ENCODE data around the gene HOXB8. TPM values are rescaled to one million over a fixed set of nuclear protein-coding genes. Genes with fewer than 3 reads are reported as not detected.

HOXB8 gene
- total RNA-seq, 2 donors from 2014 or later: not detected

DNA sequence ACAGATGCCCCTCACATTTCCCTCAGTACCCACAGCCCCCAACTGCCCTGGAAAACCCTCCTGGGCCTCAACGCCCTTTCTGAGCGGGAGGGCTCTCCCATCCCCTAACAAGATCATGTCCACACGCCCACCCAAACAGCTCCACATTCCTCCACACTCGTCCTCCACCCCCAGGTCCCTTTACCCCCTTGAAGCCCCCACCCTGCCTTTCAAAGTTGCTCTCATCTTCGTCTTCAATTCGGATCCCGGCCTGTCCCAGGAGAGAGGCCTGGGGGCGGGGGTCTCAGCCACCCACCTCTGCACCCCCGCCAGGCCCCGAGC is 51.3 kb downstream of the HOXB8 start:
- H3K4me1 Mint-ChIP-seq (ENCODE audit: low read depth): peaks cover 4% of the 10 kb centered on the region
- no peaks in the 10 kb centered on the region for H3K9me3 Mint-ChIP-seq
- ATAC-seq (replicated peaks in 1 of 2) (no peak), DNase-seq (no peak)
- no peaks in the 10 kb centered on the region for H3K36me3 Mint-ChIP-seq (ENCODE audit: insufficient read depth in 2 of 2)
- no peak overlapping the region for H3K27ac Mint-ChIP-seq
- H3K27me3 Mint-ChIP-seq (ENCODE audit: low read depth): peaks cover 13% of the 10 kb centered on the region
- H3K4me3 Mint-ChIP-seq: peak overlapping the region in 1 of 2 donors; percentile 35

DNA sequence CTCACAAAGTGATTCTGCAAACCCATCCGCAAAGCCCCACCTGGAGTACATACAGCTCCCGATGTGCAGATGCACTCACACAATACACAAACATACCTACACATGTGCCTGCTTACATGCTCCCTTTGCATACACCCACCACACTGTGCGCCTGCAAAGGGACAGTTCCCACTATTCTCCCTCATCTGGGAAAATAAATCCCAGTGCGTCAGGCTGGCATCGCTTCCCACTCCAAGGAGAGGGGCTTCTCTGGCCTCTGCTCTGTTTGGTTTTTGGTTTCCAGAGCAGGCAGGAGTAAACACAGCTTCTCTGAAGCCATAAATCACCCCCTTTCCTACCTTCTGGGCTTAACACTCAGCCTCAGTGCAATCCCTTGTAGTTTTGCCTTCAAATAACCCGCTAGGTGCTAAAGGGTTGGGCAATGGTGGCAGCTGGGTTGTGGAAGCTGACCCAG is 51.7 kb downstream of the HOXB8 start:
- no peaks in the 10 kb centered on the region for H3K9me3 Mint-ChIP-seq
- H3K4me1 Mint-ChIP-seq (ENCODE audit: low read depth): peaks cover 2% of the 10 kb centered on the region
- no peak for ATAC-seq (replicated peaks in 1 of 2)
- no peak for DNase-seq
- H3K27ac Mint-ChIP-seq: no peak overlapping the region
- peaks cover 13% of the 10 kb centered on the region for H3K27me3 Mint-ChIP-seq (ENCODE audit: low read depth)
- H3K36me3 Mint-ChIP-seq (ENCODE audit: insufficient read depth in 2 of 2): no peaks in the 10 kb centered on the region
- peak overlapping the region in 1 of 2 donors; percentile 35 for H3K4me3 Mint-ChIP-seq

DNA sequence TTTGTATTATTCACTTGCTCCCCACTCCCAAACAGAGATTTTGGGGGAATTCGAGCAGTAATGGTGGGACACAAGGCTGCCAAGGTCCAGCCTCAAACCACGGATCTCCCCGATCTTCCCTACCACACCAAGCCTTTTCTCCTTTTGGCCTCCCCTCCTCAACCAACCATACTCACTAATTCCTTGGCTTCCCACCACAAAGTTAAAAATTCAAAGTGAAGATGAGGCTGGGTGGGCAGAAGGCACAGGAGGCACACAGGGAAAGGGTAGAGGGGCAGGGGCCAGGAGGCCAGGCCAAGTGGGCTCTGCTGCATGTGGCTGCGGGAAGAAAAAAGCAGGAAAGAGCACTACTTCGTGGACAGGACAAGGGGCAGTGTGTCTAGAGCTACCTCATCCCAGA is 52.2 kb downstream of the HOXB8 start:
- H3K9me3 Mint-ChIP-seq: no peaks in the 10 kb centered on the region

More for the DNA sequence above, 52.2 kb downstream of the HOXB8 start:
- Mint-ChIP-seq H3K36me3 (ENCODE audit: insufficient read depth in 2 of 2) (no peaks in the 10 kb centered on the region), H3K4me1 (ENCODE audit: low read depth) (no peaks in the 10 kb centered on the region), H3K27ac (no peak overlapping the region), H3K4me3 (no peak overlapping the region), H3K27me3 (ENCODE audit: low read depth) (peaks cover 13% of the 10 kb centered on the region)
- no peak for DNase-seq
- ATAC-seq (replicated peaks in 1 of 2): no peak

Other genes with a start within 250 kb of the HOXB8 start
- gene SKAP1, start 185.1 kb downstream of the HOXB8 start, total RNA-seq: 100 to 1,000 TPM in 1 of 2 donors, 10 to 100 TPM in 1; 96.6 to 108 TPM
- not detected for gene HOXB1, start 84.3 kb downstream of the HOXB8 start, total RNA-seq
- gene HOXB2, start 70.2 kb downstream of the HOXB8 start, total RNA-seq: 10 to 100 TPM; 18.1 to 37.7 TPM
- gene HOXB4, start 36.9 kb downstream of the HOXB8 start, total RNA-seq: 1 to 10 TPM; 1.9 to 3.3 TPM
- 1 to 10 TPM; 2.9 to 8.1 TPM for gene HOXB3, start 25.1 kb downstream of the HOXB8 start, total RNA-seq
- not detected for gene HOXB5, start 21.5 kb downstream of the HOXB8 start, total RNA-seq
- under 1 TPM; 0.24 to 0.51 TPM for gene HOXB6, start 10.3 kb downstream of the HOXB8 start, total RNA-seq
- 1 to 10 TPM; 1.3 to 1.6 TPM for gene HOXB7, start 4.3 kb downstream of the HOXB8 start, total RNA-seq
- 10 to 100 TPM; 15.0 to 23.0 TPM for gene HOXB9, start 11.1 kb upstream of the HOXB8 start, total RNA-seq
- gene PRAC1, start 107.2 kb upstream of the HOXB8 start, total RNA-seq: not detected
- gene PRAC2, start 107.9 kb upstream of the HOXB8 start, total RNA-seq: not detected
- not detected for gene HOXB13, start 113.5 kb upstream of the HOXB8 start, total RNA-seq
- gene TTLL6, start 201.9 kb upstream of the HOXB8 start, total RNA-seq: not detected
- gene CALCOCO2, start 215.7 kb upstream of the HOXB8 start, total RNA-seq: 100 to 1,000 TPM in 1 of 2 donors, 10 to 100 TPM in 1; 97.0 to 132 TPM